Germinal center (tissue), 1 donor: Measurements from ENCODE around the gene PIAS1.
A peak's percentile ranks its signal among the peaks of the same experiment; 100 is the strongest.

Source experiments
- DNase-seq: peaks from one replicate; pipeline ENCODE4 v3.0.0; 2012; ENCODE audit warnings: mixed read lengths, low spot score

The PIAS1 gene

GRCh38 chr15:68063606-68064005 lies 9.5 kb downstream of the PIAS1 start:
- DNase-seq = no peak

GRCh38 chr15:68073576-68074288 lies 19.6 kb downstream of the PIAS1 start:
- DNase-seq = no peak

DNA sequence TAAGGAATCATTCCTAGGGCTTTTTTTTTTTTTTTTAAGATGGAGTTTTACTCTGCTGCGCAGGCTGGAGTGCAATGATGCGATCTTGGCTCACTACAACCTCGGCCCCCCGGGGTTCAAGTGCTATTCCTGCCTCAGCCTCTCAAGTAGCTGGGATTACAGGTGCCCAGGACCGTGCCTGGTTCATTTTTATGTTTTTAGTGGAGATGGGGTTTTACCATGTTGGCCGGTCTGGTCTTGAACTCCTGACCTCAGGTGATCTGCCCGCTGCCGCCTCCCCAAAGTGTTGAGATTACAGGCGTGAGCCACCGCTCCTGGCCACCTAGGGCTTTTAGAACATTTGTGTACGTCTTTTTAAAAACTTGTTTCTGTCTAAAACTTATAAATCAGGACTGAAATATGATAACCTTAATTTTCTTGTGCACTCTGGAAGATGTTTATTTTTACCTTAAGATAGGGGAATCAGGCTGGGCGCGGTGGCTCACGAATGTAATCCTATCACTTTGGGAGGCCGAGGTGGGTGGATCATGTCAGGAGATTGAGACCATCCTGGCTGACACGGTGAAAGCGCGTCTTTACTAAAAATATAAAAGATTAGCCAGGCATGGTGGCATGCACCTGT lies 21.8 kb downstream of the PIAS1 start:
- DNase-seq = no peak

GRCh38 chr15:68078365-68078764 lies 24.2 kb downstream of the PIAS1 start:
- no peak for DNase-seq

DNA sequence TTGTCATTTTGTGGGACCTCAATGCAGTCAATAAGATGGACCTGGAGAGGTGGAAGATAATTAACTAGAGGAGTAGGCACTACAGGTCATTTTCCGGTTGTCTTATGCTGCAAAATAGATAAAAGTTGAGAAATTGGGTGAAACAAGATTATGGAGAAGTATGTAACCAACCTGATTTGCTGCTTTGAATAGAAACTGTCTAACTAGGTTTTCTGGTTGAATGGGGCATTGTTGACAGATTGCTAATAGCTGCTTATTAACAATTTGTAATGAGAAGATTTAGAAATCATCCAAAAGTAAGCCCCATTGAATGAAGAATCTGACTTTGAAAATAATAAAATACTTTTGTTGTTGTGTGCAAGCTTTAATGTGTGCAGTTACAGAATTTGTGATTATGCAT lies 26.2 kb downstream of the PIAS1 start:
- no peak for DNase-seq

DNA sequence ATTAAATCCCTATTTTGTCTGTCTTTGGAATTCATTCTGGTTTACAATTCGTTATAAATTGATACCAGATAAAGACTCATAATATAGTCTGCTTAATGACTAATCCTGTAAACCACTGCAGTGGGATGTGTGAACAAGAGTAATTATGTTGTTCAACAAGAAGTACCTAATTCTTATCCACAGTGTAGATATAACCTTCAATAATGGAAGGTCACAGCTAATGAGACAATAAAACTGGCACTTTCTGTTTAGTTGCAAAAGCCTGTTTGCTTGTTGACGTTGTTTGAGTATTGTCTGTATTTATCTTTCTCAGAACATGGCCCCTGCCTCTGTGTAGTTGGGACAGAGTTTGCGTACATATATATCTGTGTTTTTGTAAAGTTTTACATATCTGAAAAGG lies 26.7 kb downstream of the PIAS1 start:
- no peak for DNase-seq

- no peak for DNase-seq
These were observed 27.9 kb downstream of the PIAS1 start for GRCh38 chr15:68081869-68082505.

DNA sequence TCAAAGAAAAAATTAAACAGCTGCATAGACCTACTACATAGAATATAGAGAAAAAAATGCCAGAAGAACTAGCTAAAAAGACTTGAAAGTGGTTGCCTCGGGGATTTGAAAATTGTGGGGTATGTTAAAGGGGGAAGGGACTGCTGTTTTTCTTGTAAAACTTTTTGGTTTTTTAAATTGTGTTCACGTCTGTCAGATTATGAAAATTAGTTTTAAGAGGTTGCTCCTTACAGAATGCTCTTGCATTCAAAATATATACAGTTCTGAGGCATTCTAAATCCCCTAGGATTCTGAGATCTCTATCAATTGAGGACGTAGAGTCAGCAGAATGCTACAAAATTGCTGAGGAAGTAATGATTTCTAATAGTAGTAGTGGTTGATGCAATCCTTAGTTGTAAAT lies 28.6 kb downstream of the PIAS1 start:
- no peak for DNase-seq

DNA sequence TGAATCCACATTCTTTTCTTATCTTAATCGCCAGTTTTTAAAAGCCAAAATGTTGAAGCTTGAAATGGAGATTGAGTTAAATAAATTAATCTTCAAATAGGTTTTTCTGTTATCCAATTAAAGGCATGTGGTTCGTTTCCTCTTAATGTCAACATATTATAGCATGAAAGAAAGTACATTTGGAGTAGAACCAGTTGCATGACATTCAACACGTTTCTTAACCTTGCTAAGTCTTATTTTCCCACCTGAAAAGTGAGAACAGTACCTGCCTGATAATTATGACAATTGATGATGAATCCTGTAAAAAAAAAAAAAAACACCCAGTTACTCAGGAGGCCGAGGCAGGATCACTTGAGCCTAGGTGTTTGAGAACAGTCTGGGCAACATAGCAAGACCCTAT lies 29.3 kb downstream of the PIAS1 start:
- DNase-seq = no peak

DNA sequence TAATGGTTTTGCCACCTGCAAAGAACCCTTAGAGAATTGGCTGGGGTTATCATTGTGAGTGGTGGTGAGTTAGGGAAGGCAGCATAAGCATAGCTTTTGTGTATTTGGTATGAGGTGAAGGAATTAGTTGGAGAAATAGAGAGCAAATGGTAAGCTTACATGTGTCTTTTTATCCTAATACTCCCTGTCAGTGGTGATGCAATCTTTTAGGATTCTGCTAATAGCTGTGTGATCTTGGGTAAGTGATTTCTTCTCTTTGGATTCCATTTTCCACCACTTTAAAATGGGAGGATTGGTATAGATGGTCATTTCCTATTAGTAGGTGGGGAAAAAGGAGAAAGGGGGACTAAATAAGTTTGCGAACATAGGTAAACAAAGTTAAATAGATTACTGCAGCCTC lies 30.9 kb downstream of the PIAS1 start:
- DNase-seq = no peak

GRCh38 chr15:68091743-68092142 lies 37.6 kb downstream of the PIAS1 start:
- DNase-seq = no peak

DNA sequence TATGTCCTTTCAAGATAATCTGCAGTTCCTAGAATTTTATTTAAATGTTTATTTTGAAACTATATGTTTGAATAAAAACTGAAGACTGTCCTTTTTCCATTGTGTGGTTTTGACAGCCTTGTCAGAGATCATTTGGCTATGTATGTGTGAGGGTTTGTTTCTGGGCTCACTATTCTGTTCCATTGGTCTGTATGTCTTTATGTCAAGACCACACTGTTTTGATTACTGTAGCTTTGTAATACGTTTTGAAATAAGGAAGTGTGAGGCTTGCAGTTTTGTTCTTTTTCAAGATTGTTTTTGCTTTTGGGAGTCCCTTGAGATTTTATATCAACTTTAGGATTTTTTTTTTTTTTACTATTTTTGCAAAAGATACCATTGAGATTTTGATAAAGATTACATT lies 42.0 kb downstream of the PIAS1 start:
- no peak for DNase-seq

DNA sequence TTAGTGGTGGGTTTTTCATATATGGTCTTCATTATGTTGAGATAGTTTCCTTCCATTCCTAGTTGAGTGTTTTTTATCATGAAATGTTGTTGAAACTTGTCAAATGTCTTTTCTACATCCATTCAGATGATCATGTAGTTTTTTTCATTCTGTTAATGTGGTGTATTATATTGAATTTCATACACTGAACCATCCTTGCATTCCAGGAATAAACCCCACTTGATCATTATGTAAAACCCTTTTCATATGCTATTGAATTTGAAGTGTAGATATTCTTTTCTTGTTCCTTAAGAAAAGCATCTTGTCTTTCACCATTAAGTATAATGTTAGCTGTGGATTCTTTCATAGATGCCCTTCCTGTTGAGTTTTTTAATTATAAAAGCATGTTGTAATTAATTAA lies 42.9 kb downstream of the PIAS1 start:
- DNase-seq = no peak

DNA sequence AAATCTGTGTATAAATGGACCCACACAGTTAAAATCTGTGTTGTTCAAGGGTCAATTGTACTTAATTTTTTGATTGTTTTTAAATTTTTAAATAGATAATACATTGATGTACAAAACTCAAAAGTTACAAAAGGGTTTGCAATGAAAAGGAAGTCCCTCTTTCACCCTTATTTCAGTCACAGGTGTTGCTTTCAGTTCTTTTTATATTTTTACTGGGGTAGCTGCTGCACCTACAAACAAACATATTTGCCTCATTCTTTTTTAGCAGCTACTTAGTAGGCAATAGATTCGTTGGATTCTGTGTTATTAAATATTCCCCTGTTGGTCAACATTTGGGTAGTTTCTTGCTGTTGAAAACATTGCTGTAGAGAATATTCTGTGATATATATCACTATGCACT lies 44.4 kb downstream of the PIAS1 start:
- peak; percentile 30 for DNase-seq

- DNase-seq = no peak
These were observed 46.1 kb downstream of the PIAS1 start for GRCh38 chr15:68100194-68100593.

DNA sequence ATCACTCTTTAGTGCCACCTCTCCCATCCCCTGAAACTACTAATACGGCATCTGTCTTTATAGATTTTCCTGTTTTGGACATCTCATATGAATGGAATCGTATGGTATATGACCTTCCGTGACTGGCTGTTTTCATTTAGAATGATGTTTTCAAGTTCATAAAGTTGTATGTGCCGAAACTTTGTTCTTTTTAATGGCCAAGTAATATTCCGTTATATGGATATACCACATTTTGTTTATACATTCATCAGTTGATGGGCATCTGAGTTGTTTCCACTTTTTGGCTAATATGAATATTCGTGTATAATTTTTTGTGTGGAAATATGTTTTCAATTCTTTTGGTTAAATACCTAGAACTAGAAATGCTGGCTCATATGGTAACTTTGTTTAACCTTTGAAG lies 49.5 kb downstream of the PIAS1 start:
- no peak for DNase-seq

- no peak for DNase-seq
These were observed 52.5 kb downstream of the PIAS1 start for GRCh38 chr15:68106656-68107055.

- no peak for DNase-seq
These were observed 53.0 kb downstream of the PIAS1 start for GRCh38 chr15:68107142-68107541.

- no peak for DNase-seq
These were observed 58.6 kb downstream of the PIAS1 start for GRCh38 chr15:68112706-68113105.

- DNase-seq = no peak
These were observed 59.2 kb downstream of the PIAS1 start for GRCh38 chr15:68113273-68113672.

DNA sequence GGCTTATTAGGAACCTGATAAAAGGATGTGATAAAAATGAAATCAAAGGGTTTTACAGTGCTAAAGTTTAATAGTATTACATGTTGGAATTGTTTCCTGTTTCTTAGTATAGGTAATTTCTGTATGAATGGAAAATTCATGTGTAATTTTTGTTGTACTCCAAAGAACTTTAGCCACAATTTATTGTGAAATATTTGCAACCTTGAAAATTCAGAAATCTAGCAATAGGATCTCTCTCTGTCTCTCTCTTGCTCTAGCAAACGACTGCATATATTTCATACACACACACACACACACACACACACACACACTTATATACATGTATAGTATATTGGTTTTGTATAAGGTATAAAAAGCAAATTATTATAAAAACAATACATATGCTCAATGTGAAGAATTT lies 59.6 kb downstream of the PIAS1 start:
- no peak for DNase-seq

GRCh38 chr15:68114356-68114755 lies 60.2 kb downstream of the PIAS1 start:
- DNase-seq = peak; percentile 7

DNA sequence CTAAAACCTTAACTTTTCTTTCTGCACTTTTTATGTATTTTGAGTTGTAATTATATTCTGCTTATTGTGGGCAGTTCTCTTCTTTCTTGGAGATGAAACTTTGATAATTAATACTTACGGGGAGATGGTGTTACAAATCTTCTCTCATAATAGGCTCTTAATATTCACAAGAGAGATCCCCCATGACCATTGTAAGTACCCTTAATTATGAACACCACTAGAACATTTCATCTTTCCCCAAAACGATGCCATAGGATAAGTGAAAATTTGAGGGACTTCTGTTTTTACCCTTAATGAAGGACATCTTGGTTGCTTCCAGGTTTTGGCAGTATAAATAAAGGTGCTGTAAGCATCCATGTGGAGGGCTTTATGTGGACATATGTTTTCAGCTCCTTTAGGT lies 60.7 kb downstream of the PIAS1 start:
- DNase-seq = no peak

DNA sequence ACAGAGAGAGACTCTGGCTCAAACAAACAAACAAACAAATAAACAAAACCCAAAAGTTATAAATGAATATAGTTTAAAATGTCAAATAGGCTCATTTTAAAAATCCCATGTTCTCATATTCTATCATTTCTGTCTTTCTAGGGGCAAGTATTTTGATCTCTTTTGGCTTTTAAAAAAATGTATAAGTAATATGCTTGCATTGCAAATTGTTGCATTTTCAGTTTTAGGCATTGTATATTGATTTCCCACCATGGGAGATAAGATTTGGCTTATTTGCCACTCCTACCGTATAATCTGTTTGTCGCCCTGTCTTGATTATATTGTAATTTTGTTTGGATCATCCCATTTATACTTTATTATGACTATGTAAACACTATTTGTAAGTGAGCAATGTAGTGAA lies 70.6 kb downstream of the PIAS1 start:
- DNase-seq = no peak
